Heart right ventricle (tissue), 16 donors: ENCODE data around the gene IRF2BP2. TPM values are rescaled to one million over a fixed set of nuclear protein-coding genes. Genes with fewer than 3 reads are reported as not detected.

Experiments
- ATAC-seq, 8 donors: fragments of 200-7000 bp; cut with Tn5 transposase; one replicate each; pipeline ENCODE4 v1.9.1; 2020; ENCODE audit warnings: mild to moderate bottlenecking in 8 of 8, moderate library complexity in 8 of 8, moderate number of reproducible peaks in 1 of 8
- DNase-seq, 2 donors: peaks; one replicate each; pipeline ENCODE4 v3.0.0-alpha.2; 2020
- H3K27ac ChIP-seq, 10 donors: fragments of 200-600 bp; sonication (generic) in 2 of 10; one replicate each; pipeline versions ENCODE4 v1.5.0 to v1.8.0; 2020 to 2022; ENCODE audit warnings: mild to moderate bottlenecking in 3 of 10
- H3K27me3 ChIP-seq, 7 donors: fragments of 200-600 bp; one replicate each; pipeline ENCODE4 v1.8.0; 2021 to 2022; ENCODE audit warnings: mild to moderate bottlenecking in 2 of 7
- H3K36me3 ChIP-seq, 9 donors: fragments of 200-600 bp; sonication (generic) in 1 of 9; one replicate each; pipeline versions ENCODE4 v1.5.0 to v1.8.0; 2020 to 2022; ENCODE audit warnings: mild to moderate bottlenecking in 2 of 9
- H3K4me1 ChIP-seq, 9 donors: fragments of 200-600 bp; sonication (generic) in 1 of 9; one replicate each; pipeline versions ENCODE4 v1.5.0 to v1.8.0; 2020 to 2022; ENCODE audit warnings: mild to moderate bottlenecking in 4 of 9
- H3K4me3 ChIP-seq, 10 donors: fragments of 200-600 bp; sonication (generic) in 2 of 10; one replicate each; pipeline versions ENCODE4 v1.5.0 to v1.8.0; 2020 to 2022; ENCODE audit warnings: mild to moderate bottlenecking in 7 of 10, moderate library complexity in 2 of 10
- H3K9me3 ChIP-seq, 11 donors: fragments of 200-600 bp in 10 of 11; sonication (generic) in 2 of 11; one replicate each; pipeline versions ENCODE4 v1.5.0 to v1.8.0; 2013 to 2022; ENCODE audit warnings: mild to moderate bottlenecking in 2 of 11, control low read depth in 1 of 11, moderate library complexity in 1 of 11
- CTCF ChIP-seq, 9 donors: fragments of 200-600 bp; sonication (generic) in 2 of 9; IDR thresholded peaks; one replicate each; pipeline versions ENCODE4 v1.5.0 to v1.8.0; 2021 to 2022; ENCODE audit warnings: antibody characterized with exemption in 9 of 9, mild to moderate bottlenecking in 5 of 9, moderate library complexity in 1 of 9
- WGBS, 2 donors: extraction: QIAGEN DNeasy Blood & Tissue Kit; methylation state at CpG; one replicate each; pipeline ENCODE4 v1.1.7; 2013; ENCODE audit warnings: inconsistent platforms in 1 of 2; 5-methylcytosine and 5-hydroxymethylcytosine counted together
- intact Hi-C, 10 donors: fragments of 100-400 bp; cut with DNase I; formaldehyde crosslinking; loops; one replicate each; pipeline versions ENCODE4 v1.11.1 to v1.14.2; 2022
- polyA plus RNA-seq, 2 donors: library from polyadenylated mRNA; stranded (reverse); fragments of 200-250 nt; gene quantifications; one replicate each; pipeline ENCODE4 v1.2.3, GENCODE V29; 2013
- total RNA-seq, 10 donors: library from RNA; stranded (reverse); fragmentation: NEBNext Ultra II Directional in 3 of 10; extraction: Animal tissue kit (Norgen Biotek cat#: 25700) in 3 of 10; gene quantifications; one replicate each; pipeline versions ENCODE4 v1.2.1 to v1.2.4, GENCODE V29; 2021 to 2023
- donor health status: Arrhythmogenic right ventricular cardiomyopathy.
- donor health status: ischemic (EF 13 %, LVEDD 7.1; RV severe dilation, severe dysfunction).
- donor health status: healthy with polysubstance abuse.
- donor health status: DM: no; HTN: yes; CAD: no.
- donor health status: DM: no; HTN: no; CAD: no.
- donor health status: ischemic (EF 25% LVEDD 6.9; RV normal size, moderate dysfunction).
- donor health status: ischemic (EF 25% LVEDD 5.7; RV mildly dilated, moderate dysfunction).
- donor health status: healthy.
- donor health status: DM: yes; HTN: yes; CAD: no.
- donor health status: Ischemic cardiomyopathy.
- donor health status: ischemic (EF 35%, LVEDD 5.7; RV mildly dilated, moderate dysfunction).
- donor health status: nonischemic (EF 11% LVEDD 7.7; RV severe dilation, severe dysfunction).
- donor health status: DM: yes; HTN: yes; CAD: no.
- donor health status: PGD.
- donor health status: ischemic (EF 29% LVEDD 5.4; RV normal size, mild dysfunction).
- donor health status: nonischemic (EF 23%, LVEDD 6.1; RV moderate dilation, normal function).

The IRF2BP2 gene
- total and polyA plus RNA-seq, 12 donors, result 50.6 to 181 (median 101) TPM

DNA sequence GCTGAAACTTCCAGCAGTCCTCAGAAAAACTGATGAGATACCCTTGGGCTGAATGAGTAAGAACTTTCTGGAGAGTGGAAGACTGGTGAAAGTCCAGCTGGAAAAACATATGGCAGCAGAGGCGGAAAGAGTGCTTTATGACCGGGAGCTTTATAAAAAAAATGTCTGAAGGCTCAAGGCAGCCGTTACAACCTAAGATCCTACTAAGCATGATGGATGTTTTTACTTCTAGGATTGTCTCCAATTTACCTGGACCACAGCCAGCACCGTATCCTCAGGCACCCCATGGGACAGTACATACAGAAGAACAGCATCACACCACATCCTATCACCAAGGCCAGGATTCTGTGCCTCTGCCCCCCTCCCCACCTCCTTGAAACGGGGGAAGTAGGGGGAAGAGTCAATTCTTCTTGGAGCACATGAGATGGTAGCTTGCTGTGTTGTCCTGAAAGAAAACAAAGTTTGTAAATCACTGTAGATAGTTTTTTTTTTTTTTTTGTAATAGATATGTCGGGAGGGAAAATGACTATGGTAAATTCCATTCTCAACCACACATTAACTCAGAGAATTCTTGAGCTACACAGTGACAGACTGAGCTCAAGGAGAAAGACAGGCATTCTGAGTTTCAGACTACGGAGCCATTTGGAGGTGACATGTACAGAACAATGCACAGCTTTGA is 11.8 kb upstream of the IRF2BP2 start:
- Histone ChIP-seq H3K27ac (peak overlapping the region in 3 of 10 donors; percentile 11 to 52 (median 31)), H3K27me3 (no peaks in the 10 kb centered on the region), H3K9me3 (no peaks in the 10 kb centered on the region), H3K4me1 (peaks cover 0 to 63% (median 28%) of the 10 kb centered on the region in 9 donors), H3K36me3 (no peaks in the 10 kb centered on the region), H3K4me3 (no peak overlapping the region)
- ATAC-seq (peak in 7 of 8 donors; percentile 16 to 65 (median 28)), DNase-seq (no peak)
- WGBS, 2 donors, result 44 to 55% methylated on average over 7 of the region's 7 CpGs
- intact Hi-C loops, result loop anchor here in 1 of 10 donors (10.0 kb wide), 1 partner anchor 53 kb away; no protein-coding TSS in a partner anchor
- TF ChIP-seq CTCF (IDR thresholded peaks at IDR 0.05), result no peak

DNA sequence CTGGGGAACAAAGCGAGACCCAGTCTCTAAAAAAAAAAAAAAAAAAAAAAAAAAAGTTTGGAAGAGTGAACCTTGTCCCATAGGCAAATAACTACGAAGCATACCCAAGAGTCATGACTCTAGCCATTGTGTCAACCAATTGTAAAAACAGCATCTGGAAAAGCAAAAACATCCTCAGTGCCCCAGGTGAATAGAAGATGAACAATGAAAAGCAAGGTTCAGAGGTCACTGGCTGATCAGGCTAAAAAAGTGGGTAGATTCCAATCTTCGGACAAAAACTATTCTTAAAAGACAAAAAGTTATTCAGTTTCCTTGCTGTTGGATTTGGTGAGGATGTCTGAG is 11.1 kb upstream of the IRF2BP2 start:
- H3K27ac ChIP-seq, result peak overlapping the region in 1 of 10 donors; percentile 31
- DNase-seq, result no peak
- no peak for TF ChIP-seq CTCF (IDR thresholded peaks at IDR 0.05)
- H3K27me3 ChIP-seq, result no peaks in the 10 kb centered on the region
- intact Hi-C loops, result loop anchor here in 1 of 10 donors (10.0 kb wide), 1 partner anchor 54 kb away; no protein-coding TSS in a partner anchor
- no peak overlapping the region for H3K4me3 ChIP-seq
- 76 to 84% methylated on average over 3 of the region's 3 CpGs for WGBS, 2 donors
- H3K36me3 ChIP-seq, result no peaks in the 10 kb centered on the region
- ATAC-seq, result no peak
- H3K4me1 ChIP-seq, result peaks cover 0 to 70% (median 32%) of the 10 kb centered on the region in 9 donors
- H3K9me3 ChIP-seq, result no peaks in the 10 kb centered on the region

GRCh38 chr1:234620272-234621126 is 10.5 kb upstream of the IRF2BP2 start:
- H3K27me3 ChIP-seq, result no peaks in the 10 kb centered on the region
- H3K27ac ChIP-seq, result peak overlapping the region in 4 of 10 donors; percentile 10 to 79 (median 42)
- H3K4me1 ChIP-seq, result peaks cover 0 to 70% (median 32%) of the 10 kb centered on the region in 9 donors
- no peaks in the 10 kb centered on the region for H3K36me3 ChIP-seq
- WGBS, 2 donors, result 86 to 89% methylated on average over 6 of the region's 6 CpGs
- intact Hi-C loops, result loop anchor here in 1 of 10 donors (10.0 kb wide), 1 partner anchor 54 kb away; no protein-coding TSS in a partner anchor
- DNase-seq (no peak), ATAC-seq (no peak)
- no peaks in the 10 kb centered on the region for H3K9me3 ChIP-seq
- no peak overlapping the region for H3K4me3 ChIP-seq
- no peak for TF ChIP-seq CTCF (IDR thresholded peaks at IDR 0.05)

DNA sequence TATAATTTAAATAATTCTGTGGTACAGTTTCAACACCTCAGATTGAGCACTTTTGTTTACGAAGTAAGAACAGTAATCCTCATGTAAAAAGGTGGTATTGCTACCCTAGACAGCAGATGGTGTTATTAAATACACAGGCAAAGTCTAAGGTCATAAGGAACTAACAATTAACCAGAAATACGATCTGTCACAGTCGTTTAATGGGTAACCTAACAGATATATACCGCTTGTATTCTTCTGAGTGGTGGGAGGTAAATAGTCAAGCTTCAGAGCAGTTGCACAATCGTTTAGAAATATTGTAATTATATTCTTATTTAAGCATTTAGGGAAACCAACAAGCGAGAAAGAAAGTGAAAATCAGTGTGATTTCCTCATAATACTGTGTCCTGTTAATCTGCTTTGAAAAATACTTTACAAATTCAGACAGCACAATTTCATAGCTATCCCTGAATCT is 9.8 kb upstream of the IRF2BP2 start:
- no peaks in the 10 kb centered on the region for H3K36me3 ChIP-seq
- ATAC-seq (no peak), DNase-seq (no peak)
- H3K27me3 ChIP-seq, result no peaks in the 10 kb centered on the region
- no peaks in the 10 kb centered on the region for H3K9me3 ChIP-seq
- H3K4me1 ChIP-seq, result peaks cover 0 to 69% (median 32%) of the 10 kb centered on the region in 9 donors
- WGBS, 2 donors, result 73 to 80% methylated on average over 6 of the region's 6 CpGs
- TF ChIP-seq CTCF (IDR thresholded peaks at IDR 0.05), result no peak
- peak overlapping the region in 1 of 10 donors; percentile 10 for H3K4me3 ChIP-seq
- peak overlapping the region in 4 of 10 donors; percentile 10 to 79 (median 42) for H3K27ac ChIP-seq
- intact Hi-C loops, result loop anchor here in 4 of 10 donors (5.0 to 10.0 kb wide), 4 partner anchors 55 to 245 kb away; no protein-coding TSS in a partner anchor
